Nephron progenitor cell (in vitro differentiated cells): ENCODE measurements around the gene AGAP1.

Source experiments
- DNase-seq: peaks from one replicate; pipeline ENCODE4 v3.0.0; 2021
- H3K27ac Mint-ChIP-seq: 2 replicates; pipeline ENCODE4 v1.8.0; 2021; ENCODE audit warnings: mild to moderate bottlenecking, moderate library complexity, mixed read lengths
- H3K27me3 Mint-ChIP-seq: 2 replicates; pipeline ENCODE4 v1.8.0; 2021; ENCODE audit warnings: mild to moderate bottlenecking, low read depth, mixed read lengths; ENCODE audit not compliant: poor library complexity
- H3K36me3 Mint-ChIP-seq: 2 replicates; pipeline ENCODE4 v1.8.0; 2021; ENCODE audit warnings: low read depth, mixed read lengths
- H3K4me1 Mint-ChIP-seq: 2 replicates; pipeline ENCODE4 v1.8.0; 2021; ENCODE audit warnings: mixed read lengths
- H3K4me3 Mint-ChIP-seq: 2 replicates; pipeline ENCODE4 v1.8.0; 2021; ENCODE audit warnings: mild to moderate bottlenecking, moderate library complexity, mixed read lengths
- H3K9me3 Mint-ChIP-seq: 2 replicates; pipeline ENCODE4 v1.8.0; 2021; ENCODE audit warnings: mild to moderate bottlenecking, moderate library complexity, mixed read lengths
- TF ChIP-seq, protein P1 (sequence below): fragments of 200-600 bp; sonication (generic); IDR thresholded peaks from 2 replicates; pipeline ENCODE4 v1.5.0; 2021; ENCODE audit warnings: antibody characterized with exemption

Gene AGAP1

DNA sequence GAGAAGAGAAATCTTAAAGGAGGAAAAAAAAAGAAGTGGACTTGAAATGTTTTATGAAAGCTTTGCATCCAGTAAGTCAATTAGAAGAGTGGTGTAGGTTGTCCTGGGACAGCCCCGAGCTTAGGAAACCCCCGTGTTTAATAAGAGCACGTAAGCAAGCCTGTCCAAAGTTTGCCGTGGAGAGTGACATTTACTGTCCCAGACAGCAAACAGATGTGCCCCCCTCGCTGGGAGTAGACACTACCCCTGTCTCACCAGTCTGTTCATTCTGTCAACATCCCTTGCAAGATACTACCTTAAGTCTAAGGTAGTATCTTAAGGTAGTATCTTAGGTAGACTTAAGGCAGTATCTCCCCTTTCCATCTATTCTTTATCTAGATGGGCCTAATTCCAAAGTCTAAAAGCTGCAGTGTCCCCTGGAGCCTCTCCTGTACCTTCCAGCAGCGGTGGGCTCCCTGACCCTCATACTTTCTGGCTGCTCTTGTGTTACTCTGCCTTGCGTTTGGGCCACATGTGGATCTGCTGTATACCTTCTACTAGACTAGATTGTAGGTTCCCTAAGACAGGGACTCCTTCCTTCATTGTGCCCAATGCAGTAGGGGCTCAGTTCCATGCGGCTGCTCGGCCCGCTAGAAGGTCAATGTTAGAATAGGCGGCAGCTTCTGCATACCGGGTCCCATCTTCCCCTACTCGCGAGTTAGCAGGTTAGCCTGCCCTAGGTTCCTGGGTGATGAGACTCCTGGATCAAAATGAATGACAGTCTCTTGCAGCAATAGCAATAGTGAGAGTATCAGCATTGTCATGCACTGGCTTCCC is 430.2 kb downstream of the AGAP1 start:
- no peak overlapping the region for H3K27ac Mint-ChIP-seq
- TF ChIP-seq, protein P1, sequence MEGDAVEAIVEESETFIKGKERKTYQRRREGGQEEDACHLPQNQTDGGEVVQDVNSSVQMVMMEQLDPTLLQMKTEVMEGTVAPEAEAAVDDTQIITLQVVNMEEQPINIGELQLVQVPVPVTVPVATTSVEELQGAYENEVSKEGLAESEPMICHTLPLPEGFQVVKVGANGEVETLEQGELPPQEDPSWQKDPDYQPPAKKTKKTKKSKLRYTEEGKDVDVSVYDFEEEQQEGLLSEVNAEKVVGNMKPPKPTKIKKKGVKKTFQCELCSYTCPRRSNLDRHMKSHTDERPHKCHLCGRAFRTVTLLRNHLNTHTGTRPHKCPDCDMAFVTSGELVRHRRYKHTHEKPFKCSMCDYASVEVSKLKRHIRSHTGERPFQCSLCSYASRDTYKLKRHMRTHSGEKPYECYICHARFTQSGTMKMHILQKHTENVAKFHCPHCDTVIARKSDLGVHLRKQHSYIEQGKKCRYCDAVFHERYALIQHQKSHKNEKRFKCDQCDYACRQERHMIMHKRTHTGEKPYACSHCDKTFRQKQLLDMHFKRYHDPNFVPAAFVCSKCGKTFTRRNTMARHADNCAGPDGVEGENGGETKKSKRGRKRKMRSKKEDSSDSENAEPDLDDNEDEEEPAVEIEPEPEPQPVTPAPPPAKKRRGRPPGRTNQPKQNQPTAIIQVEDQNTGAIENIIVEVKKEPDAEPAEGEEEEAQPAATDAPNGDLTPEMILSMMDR: no peak

DNA sequence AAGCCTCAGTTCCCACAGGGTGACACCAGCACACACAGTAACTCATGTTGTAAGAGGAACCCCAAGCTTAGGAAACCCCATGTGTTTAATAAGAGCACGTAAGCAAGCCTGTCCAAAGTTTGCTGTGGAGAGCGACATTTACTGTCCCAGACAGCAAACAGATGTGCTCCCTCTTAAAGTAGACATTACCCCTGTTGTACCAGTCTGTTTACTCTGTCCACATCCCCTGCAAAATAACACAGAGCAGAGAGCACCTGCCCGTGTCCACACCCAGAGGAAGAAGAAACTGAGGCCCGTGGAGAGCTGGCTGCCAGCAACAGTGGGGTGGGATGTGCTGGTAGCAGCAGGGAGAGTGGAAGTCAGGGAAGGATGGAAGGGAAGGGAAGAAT is 430.8 kb downstream of the AGAP1 start:
- TF ChIP-seq, protein P1: no peak
- H3K27ac Mint-ChIP-seq: no peak overlapping the region
- H3K4me3 Mint-ChIP-seq: no peak overlapping the region
- no peaks in the 10 kb centered on the region for H3K4me1 Mint-ChIP-seq
- peaks cover 8% of the 10 kb centered on the region for H3K9me3 Mint-ChIP-seq
- no peak for DNase-seq
- peaks cover 30% of the 10 kb centered on the region for H3K36me3 Mint-ChIP-seq
- peaks cover 2% of the 10 kb centered on the region for H3K27me3 Mint-ChIP-seq

More for the DNA sequence above, 430.2 kb downstream of the AGAP1 start:
- Mint-ChIP-seq H3K36me3 (peaks cover 36% of the 10 kb centered on the region), H3K27me3 (peaks cover under 1% of the 10 kb centered on the region), H3K9me3 (peaks cover 8% of the 10 kb centered on the region), H3K4me3 (no peak overlapping the region), H3K4me1 (peaks cover 3% of the 10 kb centered on the region)
- DNase-seq: no peak

DNA sequence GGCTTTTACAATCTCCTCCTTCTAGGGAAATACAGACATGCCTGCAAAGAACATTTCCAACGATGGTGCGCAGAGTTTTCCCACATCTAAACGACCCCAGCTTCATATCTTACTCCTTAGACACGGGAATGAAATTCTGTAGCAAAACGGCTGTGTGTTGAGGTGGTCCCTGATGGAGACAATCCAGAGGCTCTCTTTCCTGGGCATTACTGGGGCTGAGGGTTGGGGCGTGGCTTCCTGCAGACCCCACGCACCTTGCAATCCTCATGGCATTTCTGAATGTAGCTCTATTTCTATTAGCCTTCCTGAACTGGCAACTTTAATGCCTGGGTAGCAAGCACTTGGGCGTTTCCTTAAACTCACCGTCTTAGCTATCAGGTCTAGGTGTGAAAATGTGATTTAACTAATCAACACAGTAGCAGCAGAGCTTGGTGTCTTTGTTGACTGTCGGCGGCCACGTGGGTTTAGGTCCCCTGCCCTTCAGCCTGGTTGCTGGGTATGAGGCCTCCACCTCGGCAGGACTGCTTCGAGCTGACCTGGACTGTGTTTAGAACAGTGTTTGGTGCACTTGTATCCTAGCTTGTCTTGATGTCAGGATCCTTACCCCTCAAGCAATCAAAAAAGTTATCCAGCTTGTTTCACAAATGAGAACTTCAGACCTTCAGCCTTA is 431.5 kb downstream of the AGAP1 start:
- peaks cover 23% of the 10 kb centered on the region for H3K36me3 Mint-ChIP-seq

DNA sequence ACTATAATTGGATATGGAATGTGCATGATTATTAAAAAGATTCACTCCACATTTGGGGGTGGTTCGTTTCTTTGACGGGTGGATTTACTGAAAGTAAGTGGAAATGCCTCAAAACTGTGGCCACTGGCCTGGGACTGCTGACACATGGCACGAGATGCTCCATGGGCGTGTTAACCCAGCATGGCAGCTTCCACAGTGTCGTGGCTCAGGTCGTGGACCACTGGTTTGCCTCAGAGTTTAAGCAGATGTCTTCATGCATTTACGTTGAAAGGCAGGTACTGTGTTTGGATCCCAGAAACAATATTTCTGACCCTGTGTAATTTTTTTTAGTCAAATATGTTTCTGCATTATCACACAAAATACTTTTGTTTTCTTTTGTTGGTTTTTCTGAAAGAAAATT is 432.4 kb downstream of the AGAP1 start:
- Mint-ChIP-seq H3K27me3 (peaks cover 2% of the 10 kb centered on the region), H3K4me3 (no peak overlapping the region), H3K9me3 (peaks cover 3% of the 10 kb centered on the region), H3K36me3 (peaks cover 18% of the 10 kb centered on the region), H3K27ac (peak overlapping the region; percentile 23), H3K4me1 (peaks cover 7% of the 10 kb centered on the region)
- TF ChIP-seq, protein P1: no peak
- no peak for DNase-seq

More for the DNA sequence above, 431.5 kb downstream of the AGAP1 start:
- Mint-ChIP-seq H3K4me1 (peaks cover 4% of the 10 kb centered on the region), H3K27ac (no peak overlapping the region), H3K4me3 (no peak overlapping the region), H3K9me3 (peaks cover 6% of the 10 kb centered on the region), H3K27me3 (peaks cover 2% of the 10 kb centered on the region)
- TF ChIP-seq, protein P1: no peak
- no peak for DNase-seq

DNA sequence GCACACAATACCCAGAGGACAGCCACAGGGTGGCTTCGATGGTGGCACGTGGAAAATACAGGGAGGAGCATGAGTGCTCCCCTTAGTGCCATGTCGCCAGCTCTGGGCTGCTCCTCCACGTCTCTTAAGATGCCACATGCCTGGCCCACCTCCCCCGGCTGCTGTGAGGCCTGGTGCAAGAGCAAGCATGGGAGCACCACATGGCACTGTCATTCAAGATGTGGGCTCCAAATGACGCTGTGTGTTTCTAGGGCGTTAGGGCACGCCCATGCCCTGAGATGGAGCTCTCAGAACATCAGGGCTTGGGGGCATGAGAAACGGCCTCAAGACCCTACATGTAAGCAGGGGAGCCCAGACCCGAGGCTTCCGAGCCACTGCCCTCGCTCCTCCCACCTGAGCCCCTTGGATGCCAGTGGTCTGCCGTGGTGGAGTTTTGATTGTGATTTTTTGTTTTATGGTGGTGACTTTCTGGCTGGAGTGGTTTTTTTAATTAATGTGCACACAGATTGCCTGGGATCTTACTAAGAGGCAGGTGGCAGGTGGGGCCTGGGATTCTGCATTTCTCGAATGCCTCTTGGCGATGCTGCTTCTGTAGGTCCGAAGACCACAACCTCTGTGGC is 435.0 kb downstream of the AGAP1 start:
- Mint-ChIP-seq H3K9me3 (no peaks in the 10 kb centered on the region), H3K27ac (no peak overlapping the region)
- TF ChIP-seq, protein P1: no peak

More for the DNA sequence above, 435.0 kb downstream of the AGAP1 start:
- DNase-seq: no peak
- Mint-ChIP-seq H3K4me3 (no peak overlapping the region), H3K36me3 (peaks cover 21% of the 10 kb centered on the region), H3K27me3 (peaks cover 2% of the 10 kb centered on the region), H3K4me1 (peaks cover 13% of the 10 kb centered on the region)
